ENCODE measurements around the gene PFDN6. TPM values are rescaled to one million over a fixed set of nuclear protein-coding genes. Genes with fewer than 3 reads are reported as not detected.

Gene PFDN6
- total and polyA plus RNA-seq, 2 experiments from 2014 or later: 56.1 to 62.2 TPM

- no peak for TF ChIP-seq REST (IDR thresholded peaks at IDR 0.05; ENCODE audit: unreplicated experiment)
- no peak for TF ChIP-seq CREB1 (CRISPR knock-in tag; IDR thresholded peaks at IDR 0.05; ENCODE audit: low read depth)
- TF ChIP-seq EZH2phosphoT487 (IDR thresholded peaks at IDR 0.05; ENCODE audit: unreplicated experiment): no peak
- no peak for TF ChIP-seq CTCF (conservative IDR thresholded peaks at IDR 0.05; ENCODE audit: low read depth in 2 of 2)
- no peak for TF ChIP-seq NANOG (IDR thresholded peaks at IDR 0.05; ENCODE audit: borderline replicate concordance)
- TF ChIP-seq JUNB (IDR thresholded peaks at IDR 0.05; ENCODE audit: unreplicated experiment): no peak
- no peak for TF ChIP-seq ETS1 (IDR thresholded peaks at IDR 0.05)
- no peak for TF ChIP-seq ZNF331 (CRISPR knock-in tag; IDR thresholded peaks at IDR 0.05; ENCODE audit: low read depth)
Observed at GRCh38 chr6:33320315-33321181, 31.1 kb downstream of the PFDN6 start (continued).

- Histone ChIP-seq H3K36me3 (ENCODE audit: insufficient read depth) (peaks cover 14% of the 10 kb centered on the region), H3K27me3 (ENCODE audit: insufficient read depth) (no peaks in the 10 kb centered on the region), H3F3A (replicated peaks; ENCODE audit: low read depth) (peaks cover 20% of the 10 kb centered on the region), H3K79me2 (replicated peaks; ENCODE audit: insufficient read depth) (peaks cover 36% of the 10 kb centered on the region), H3K9me2 (ENCODE audit: insufficient read depth) (no peaks in the 10 kb centered on the region), H3K27ac (ENCODE audit: low read depth) (peak overlapping the region; percentile 69; the same call in 1 of the 2 replicates), H2AFZ (no peak overlapping the region), H4K20me1 (replicated peaks; ENCODE audit: insufficient read depth) (peaks cover 11% of the 10 kb centered on the region), H3K4me2 (peak overlapping the region; percentile 92), H3K4me3 (peak overlapping the region; percentile 80), H3K4me1 (ENCODE audit: insufficient read depth) (peaks cover 45% of the 10 kb centered on the region)
- Mint-ChIP-seq H3K4me3 (peak overlapping the region; percentile 90), H3K4me1 (peaks cover 63% of the 10 kb centered on the region), H3K27ac (peak overlapping the region; percentile 92), H3K27me3 (ENCODE audit: insufficient read depth, low read depth, poor library complexity) (peaks cover 15% of the 10 kb centered on the region), H3K9me3 (no peaks in the 10 kb centered on the region; the same call in 1 of the 3 replicates), H3K36me3 (ENCODE audit: low read depth) (peaks cover 42% of the 10 kb centered on the region)
- DNase-seq (ENCODE audit: low spot score): no peak
- ATAC-seq: no peak
- no peak for TF ChIP-seq NANOG (IDR thresholded peaks at IDR 0.05; ENCODE audit: borderline replicate concordance)
- no peak for TF ChIP-seq ZNF331 (CRISPR knock-in tag; IDR thresholded peaks at IDR 0.05; ENCODE audit: low read depth)
- no peak for TF ChIP-seq ZNF114 (CRISPR knock-in tag; IDR thresholded peaks at IDR 0.05)
- TF ChIP-seq CREB1 (CRISPR knock-in tag; IDR thresholded peaks at IDR 0.05; ENCODE audit: low read depth): no peak
- TF ChIP-seq REST (IDR thresholded peaks at IDR 0.05; ENCODE audit: unreplicated experiment): no peak
- TF ChIP-seq POLR2AphosphoS5 (IDR thresholded peaks at IDR 0.05; ENCODE audit: low read depth): no peak
Observed at GRCh38 chr6:33321227-33321626, 31.8 kb downstream of the PFDN6 start.
